Measurements from ENCODE around the gene PROB1. TPM values are rescaled to one million over a fixed set of nuclear protein-coding genes. Genes with fewer than 3 reads are reported as not detected.
"Not testable (repeated sequence)": the region's sequence is repeated elsewhere in the genome, so short reads cannot be mapped to it uniquely, and the experiment has no call there.

Gene PROB1, protein sequence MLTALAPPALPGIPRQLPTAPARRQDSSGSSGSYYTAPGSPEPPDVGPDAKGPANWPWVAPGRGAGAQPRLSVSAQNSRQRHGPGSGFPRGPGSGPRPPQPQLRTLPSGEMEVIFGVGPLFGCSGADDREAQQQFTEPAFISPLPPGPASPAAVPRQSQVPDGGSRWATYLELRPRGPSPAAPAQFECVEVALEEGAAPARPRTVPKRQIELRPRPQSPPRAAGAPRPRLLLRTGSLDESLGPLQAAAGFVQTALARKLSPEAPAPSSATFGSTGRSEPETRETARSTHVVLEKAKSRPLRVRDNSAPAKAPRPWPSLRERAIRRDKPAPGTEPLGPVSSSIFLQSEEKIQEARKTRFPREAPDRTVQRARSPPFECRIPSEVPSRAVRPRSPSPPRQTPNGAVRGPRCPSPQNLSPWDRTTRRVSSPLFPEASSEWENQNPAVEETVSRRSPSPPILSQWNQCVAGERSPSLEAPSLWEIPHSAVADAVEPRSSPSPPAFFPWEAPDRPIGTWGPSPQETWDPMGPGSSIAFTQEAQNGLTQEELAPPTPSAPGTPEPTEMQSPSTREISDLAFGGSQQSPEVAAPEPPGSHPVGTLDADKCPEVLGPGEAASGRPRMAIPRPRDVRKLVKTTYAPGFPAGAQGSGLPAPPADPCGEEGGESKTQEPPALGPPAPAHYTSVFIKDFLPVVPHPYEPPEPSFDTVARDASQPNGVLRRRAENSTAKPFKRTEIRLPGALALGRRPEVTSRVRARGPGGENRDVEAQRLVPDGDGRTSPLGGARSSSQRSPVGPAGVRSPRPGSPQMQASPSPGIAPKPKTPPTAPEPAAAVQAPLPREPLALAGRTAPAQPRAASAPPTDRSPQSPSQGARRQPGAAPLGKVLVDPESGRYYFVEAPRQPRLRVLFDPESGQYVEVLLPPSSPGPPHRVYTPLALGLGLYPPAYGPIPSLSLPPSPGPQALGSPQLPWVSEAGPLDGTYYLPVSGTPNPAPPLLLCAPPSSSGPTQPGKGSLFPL
- 1 to 10 TPM in 2 of 3 donors, under 1 TPM in 1; 0.32 to 1.3 (median 1.0) TPM for polyA plus RNA-seq

DNA sequence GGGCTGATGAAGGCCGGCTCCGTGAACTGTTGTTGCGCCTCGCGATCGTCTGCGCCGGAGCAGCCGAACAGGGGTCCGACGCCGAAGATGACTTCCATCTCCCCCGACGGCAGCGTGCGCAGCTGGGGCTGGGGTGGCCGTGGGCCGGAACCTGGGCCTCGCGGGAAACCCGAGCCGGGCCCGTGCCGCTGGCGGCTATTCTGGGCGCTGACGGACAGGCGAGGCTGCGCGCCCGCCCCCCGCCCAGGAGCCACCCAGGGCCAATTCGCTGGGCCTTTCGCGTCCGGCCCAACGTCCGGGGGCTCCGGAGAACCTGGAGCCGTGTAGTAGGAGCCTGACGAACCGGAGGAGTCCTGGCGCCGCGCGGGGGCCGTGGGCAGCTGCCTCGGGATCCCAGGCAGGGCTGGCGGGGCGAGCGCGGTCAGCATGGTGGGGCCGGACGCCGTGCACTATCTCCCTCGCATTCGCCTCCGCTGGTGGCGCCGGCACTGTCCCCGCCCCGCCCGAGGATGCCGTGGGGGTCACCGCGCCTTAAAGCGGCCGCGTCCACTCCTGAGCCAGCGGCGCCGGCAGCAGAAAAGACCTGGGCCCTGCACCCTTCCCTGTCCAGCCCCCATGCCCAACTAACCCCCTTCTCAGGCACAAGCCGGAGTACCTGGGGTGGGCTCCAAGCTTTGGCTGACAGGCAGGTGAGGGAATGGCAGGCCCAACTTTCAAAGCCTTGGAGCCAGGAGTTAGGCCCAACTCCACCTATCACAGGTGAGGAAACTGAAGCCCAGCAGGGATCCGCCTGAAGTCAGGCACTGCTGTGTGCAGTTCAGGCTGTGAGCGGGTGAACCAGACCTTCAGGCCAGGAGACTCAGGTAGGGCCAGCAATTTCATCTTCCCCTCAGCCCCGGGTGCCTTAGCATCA, at the start of gene PROB1:
Gene PROB1 (minus strand): TSS at position 451 of the 913 bp plus-strand sequence. CDS start 23 bp downstream, at position 428.
- H3K27ac ChIP-seq (ENCODE audit: low read depth, low read length) = no peak within 1 kb of the TSS
- 17 to 44% (median 40%) methylated on average over 66 to 76 of the region's 76 CpGs for WGBS, 3 donors

DNA sequence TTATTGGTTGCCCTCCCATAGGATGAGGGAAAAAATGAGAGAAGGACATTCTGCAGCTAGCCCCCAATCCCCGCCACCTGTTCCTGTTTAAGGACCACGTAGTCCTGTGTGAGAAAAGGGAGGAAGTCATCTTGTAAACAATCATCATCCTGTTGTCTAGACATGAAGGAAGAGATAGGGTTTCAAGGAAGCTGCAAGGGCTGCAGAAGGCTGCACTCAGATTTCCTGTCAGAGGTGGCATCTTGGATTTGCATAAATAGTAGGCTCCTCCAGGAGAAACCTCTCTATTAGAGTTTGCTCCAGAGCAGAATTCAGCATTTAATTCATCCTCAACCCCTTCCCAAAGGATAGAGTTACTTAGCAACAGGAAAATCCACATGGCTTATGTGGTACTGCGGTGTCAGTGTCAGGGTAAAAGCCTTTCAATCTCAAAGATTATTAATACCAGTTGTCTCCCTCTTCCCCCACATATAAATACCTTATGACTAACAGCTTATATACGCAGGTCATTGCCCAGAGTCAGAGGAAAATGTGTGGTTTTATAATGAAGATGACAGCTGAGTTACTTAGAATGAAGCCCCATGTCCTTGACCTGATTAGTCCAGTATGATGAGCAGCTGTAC, 49.0 kb upstream of the PROB1 start:
- 58 to 67% (median 63%) methylated on average over 4 of the region's 4 CpGs for WGBS, 3 donors

DNA sequence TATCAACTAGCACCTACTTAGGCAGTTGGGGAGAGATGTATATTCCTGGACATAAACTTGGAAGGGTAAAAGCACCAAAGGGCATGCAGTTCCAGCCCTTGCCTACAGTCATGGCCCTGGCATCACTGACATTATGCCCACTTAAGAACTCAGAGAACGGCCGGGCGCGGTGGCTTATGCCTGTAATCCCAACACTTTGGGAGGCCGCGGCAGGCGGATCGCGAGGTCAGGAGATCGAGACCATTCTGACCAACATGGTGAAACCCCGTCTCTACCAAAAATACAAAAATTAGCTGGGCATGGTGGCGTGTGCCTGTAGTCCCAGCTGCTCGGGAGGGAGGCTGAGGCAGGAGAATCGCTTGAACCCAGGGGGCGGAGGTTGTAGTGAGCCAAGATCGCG, 45.5 kb upstream of the PROB1 start:
- not testable (repeated sequence) for H3K27ac ChIP-seq (ENCODE audit: low read depth, low read length)
- WGBS, 3 donors = 96 to 97% (median 97%) methylated on average over 17 of the region's 17 CpGs

More for the DNA sequence above, 49.0 kb upstream of the PROB1 start:
- H3K27ac ChIP-seq (ENCODE audit: low read depth, low read length) = no peak overlapping the region

DNA sequence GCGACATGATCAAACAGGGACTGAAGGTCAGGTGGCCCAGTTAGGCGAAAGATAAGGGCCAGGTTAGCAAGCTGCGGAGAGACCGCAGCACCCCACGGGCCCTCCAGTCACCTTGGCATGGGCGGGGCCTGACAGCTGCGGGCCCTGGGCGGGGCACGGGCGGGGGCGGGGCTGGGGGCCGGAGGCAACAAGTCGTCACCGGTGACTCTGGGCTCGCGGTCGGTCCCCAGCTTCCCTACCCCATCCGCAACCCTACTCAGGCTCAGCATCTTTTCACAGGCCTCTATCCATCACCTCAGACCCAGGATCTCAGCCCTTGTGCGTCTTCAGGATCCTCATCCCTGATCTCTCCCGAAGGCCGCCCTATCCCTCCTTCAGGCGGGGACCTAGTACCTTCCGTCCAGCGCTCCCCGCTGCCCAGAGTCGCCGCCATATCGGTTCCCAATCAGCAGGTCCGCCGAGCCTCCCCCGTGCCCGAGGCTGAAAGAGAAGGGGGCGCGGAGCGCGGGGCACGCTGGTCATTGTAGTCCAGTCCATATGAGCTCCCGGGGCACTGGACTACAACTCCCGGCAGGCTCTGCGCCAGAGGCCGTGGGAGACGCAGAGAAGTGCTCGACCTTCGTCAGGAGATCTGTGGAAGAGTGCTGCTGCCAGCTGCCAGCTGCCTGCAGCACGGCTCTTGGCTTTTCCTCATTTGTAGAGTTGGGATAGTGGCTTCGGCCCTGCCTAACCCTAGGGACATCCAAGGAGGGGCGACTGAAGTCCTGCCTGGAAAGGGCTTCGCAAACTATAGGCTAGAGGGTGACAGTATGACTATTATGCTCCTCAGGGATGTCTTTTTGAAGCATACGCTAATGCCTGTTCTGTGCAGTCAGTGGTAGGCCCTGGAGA, 44.4 kb upstream of the PROB1 start, which contains the start of gene DNAJC18:
Gene DNAJC18 (minus strand): TSS at position 513 of the 891 bp plus-strand sequence. CDS start 80 bp downstream, at position 433.
- 3 to 4% (median 4%) methylated on average over 46 to 49 of the region's 49 CpGs for WGBS, 3 donors
- no peak within 1 kb of the TSS for H3K27ac ChIP-seq (ENCODE audit: low read depth, low read length)

DNA sequence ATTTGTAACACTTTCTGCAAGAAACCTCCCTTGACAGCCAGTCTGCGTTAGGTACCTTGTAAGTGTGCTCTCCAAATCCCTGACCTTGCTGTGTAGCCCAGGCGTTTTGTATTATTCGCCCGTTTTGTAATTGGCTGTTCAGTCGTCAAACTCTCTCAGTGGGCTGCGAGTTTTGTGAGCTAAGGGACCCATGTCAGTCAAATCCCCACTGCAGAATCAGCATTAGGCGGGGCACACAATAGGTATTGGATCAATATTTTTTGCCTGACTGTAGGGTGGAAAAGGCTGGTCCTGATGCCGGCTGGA, 43.8 kb upstream of the PROB1 start:
- H3K27ac ChIP-seq (ENCODE audit: low read depth, low read length) = no peak overlapping the region
- 16 to 37% (median 29%) methylated on average over 8 of the region's 8 CpGs for WGBS, 3 donors

DNA sequence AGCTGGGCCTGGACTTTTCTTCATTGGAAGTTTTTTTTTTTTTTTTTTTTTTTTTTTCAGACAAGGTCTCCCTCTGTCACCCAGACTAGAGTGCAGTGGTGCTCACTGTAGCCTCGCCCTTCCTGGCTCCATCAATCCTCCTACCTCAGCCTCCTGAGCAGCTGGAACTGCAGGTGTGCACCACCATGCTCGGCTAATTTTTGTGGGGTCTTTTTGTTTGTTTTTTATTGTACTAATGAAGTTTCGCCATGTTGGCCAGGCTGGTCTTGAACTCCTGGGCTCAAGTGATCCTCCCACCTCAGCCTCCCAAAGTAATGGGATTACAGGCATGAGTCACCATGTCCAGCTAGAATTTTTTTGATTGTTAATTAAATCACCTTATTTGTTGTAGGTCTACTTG, 40.8 kb upstream of the PROB1 start:
- WGBS, 3 donors = 95 to 98% (median 97%) methylated on average over 3 of the region's 3 CpGs
- no peak overlapping the region for H3K27ac ChIP-seq (ENCODE audit: low read depth, low read length)

DNA sequence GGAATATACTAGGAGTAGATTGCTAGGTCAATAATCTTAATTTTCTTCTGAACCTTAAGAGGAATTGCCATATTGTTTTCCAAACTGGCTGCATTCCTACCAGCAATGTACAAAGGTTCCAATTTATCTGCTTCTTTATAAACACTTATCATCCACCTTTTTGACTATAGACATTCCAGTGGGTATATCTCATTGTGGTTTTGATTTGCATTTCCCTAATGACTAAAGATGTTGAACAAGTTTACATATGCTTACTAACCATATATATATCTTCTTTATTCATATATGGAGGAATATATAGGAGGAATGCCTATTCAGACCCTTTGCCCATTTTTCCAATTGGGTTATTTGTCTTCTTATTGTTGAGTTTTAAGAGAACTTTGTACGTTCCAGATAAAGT, 36.8 kb upstream of the PROB1 start:
- WGBS, 3 donors = 70 to 96% (median 73%) methylated on average over 1 of the region's 1 CpG
- no peak overlapping the region for H3K27ac ChIP-seq (ENCODE audit: low read depth, low read length)

DNA sequence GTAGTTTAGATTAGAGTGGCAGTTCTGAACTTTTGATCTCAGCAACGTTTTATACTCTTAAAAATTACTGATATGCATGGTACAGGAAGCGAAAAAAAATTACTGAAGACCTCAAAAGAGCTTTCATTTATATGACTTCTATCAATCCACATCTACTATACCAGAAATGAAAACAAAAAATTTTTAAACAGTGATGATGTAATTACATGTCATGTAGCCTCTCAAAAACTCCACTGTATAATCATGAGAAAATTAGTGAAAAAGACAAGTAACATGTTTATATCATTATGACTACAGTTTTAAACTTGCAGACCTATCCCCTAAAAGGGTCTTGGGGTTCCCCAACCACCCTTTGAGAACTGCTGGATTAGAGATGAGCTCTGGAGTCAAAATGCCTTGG, 35.1 kb upstream of the PROB1 start:
- WGBS, 3 donors = 85 to 91% (median 89%) methylated on average over 2 of the region's 2 CpGs
- H3K27ac ChIP-seq (ENCODE audit: low read depth, low read length) = no peak overlapping the region

DNA sequence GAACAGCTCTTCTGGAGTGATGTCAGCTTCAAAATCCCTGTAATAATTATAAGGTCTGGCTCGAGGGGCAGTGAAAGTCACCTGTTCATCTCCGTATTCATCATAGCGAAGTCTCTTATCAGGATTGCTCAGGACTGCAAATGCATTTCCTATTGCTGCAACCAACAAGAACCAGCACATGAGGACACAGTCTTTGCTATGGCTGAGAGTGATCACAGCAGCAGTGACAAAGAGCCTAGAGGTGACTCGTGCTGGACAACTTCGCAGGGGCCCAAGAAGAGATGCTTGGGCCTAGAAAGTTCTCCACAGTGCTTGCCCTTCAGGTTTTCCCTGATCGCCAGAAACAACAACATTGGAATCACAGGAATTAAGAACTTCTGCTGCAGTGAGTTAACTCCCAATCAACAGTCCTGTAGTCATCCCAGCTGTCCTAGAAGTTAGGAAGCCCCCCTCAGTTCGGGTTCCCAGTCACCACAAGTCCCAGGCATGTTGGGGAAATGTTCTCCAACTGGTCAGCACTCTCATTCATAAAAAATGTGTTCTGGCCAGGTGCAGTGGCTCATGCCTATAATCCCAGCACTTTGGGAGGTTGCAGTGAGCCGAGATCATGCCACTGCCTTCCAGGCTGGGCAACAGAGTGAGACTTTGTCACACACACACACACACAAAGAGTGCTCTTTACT, 31.4 kb upstream of the PROB1 start:
- no peak overlapping the region for H3K27ac ChIP-seq (ENCODE audit: low read depth, low read length)
- 76 to 82% (median 78%) methylated on average over 8 of the region's 8 CpGs for WGBS, 3 donors

DNA sequence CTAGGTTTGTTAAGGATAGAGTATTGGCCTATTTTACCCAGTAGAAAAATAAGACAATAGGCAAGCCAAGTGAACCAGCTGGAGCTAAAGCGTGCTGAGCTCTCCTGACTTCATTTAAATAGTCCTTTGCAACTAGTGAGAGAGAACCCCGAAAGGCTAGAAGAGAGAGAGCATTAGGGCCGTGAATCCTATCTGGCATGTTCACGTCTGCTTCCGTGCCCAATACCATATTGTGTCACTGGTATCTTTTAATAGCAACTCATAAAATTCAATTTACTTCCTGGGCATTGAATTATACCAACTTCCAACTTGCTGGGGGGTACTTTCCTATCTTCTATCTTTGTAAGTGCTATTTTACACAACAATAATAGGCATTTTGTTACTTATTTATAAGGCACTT, 30.6 kb upstream of the PROB1 start:
- WGBS, 3 donors = 89 to 91% (median 89%) methylated on average over 5 of the region's 5 CpGs
- no peak overlapping the region for H3K27ac ChIP-seq (ENCODE audit: low read depth, low read length)

DNA sequence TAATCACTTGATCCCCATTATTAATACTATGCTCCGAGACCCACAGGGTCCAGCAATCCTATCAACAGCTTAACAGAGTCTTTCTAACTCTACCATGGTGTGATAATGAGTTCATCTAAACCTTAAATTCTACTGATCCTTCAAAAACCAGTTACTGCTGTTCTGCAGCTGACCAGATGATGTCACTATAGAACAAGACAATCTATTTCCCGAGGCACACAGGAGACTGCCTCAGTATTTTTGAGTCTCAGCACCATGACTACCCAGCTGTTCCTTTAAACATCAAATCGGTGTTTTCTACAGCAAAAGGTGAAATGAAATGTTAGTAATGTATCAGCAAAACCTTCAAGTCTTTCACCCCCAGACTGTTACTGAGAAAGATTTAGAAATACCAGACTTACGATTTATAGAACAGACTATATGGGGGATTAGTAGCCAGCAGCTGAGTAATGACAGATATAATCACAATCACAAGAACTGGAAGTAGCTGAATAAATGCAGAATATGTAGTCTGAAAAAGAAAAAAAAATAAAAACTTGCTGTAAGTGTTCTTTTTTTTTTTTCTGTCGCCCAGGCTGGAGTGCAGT, 27.5 kb upstream of the PROB1 start:
- 33 to 44% (median 41%) methylated on average over 4 to 5 of the region's 5 CpGs for WGBS, 3 donors
- H3K27ac ChIP-seq (ENCODE audit: low read depth, low read length) = no peak overlapping the region

DNA sequence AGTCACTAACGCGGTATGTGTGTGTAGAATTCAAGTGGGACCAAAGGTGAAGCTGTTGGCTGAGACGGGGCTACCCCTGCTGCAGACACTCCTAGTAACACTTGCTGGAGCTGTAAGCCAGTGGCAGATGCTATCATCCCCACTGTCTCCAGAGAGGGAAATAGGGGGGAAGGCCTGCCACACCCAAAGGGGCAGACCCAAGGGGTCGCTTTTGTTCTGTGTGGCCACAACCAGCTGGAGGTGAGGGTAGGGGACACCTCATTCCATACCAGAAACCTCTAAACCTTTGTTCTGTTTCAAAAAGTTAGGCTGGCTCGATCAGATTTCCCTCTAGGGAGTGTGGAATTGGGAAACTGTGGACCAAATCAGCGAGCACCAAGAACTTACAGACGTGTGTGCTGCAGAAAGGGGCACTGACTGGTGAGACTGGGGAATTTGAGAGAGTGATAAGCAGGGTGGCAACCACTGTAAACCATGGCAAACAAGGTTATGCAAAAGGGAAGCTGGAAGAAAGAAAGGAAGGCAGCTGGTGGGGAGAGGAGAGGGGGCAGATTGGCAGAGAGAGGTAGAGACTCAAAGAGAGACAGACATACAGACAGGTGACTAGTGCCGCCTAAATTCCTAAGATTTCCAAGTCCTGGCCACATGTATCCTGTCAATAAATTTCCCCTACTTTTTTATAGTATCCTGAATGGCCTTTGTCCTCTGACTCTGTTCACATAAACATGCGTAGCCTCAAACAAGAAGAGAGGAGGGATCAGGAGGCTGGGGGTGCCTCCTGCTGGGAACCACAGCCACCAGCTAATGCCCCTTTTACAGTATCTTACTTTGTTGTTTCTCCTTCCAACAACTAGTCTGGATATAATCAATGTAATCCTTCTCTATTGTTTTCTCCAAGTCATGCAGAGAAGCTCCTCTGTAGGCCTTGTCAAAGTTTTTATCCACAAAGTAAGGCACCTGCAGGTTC, 24.6 kb upstream of the PROB1 start:
- no peak overlapping the region for H3K27ac ChIP-seq (ENCODE audit: low read depth, low read length)
- WGBS, 3 donors = 67 to 79% (median 69%) methylated on average over 9 of the region's 9 CpGs

DNA sequence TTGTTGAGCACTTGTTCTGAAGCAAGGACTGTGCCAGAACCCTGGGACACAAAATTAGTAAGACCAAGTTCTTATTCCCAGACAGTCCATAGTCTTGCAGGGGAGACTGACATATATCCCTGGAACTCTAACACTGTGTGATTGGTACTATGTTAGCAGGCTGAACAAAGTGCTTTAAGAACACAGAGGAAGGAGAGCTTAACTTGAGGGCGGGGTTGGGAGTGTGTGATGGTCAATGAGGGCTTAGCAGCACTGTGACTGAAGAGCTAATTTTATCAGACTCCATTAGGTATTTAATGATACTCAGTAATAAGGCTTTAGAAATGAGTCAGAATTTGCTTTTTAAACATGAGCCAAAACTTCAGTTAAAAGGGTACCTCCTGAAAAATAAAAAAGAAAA, 23.9 kb upstream of the PROB1 start:
- H3K27ac ChIP-seq (ENCODE audit: low read depth, low read length) = no peak overlapping the region
- 78 to 82% (median 81%) methylated on average over 1 of the region's 1 CpG for WGBS, 3 donors

DNA sequence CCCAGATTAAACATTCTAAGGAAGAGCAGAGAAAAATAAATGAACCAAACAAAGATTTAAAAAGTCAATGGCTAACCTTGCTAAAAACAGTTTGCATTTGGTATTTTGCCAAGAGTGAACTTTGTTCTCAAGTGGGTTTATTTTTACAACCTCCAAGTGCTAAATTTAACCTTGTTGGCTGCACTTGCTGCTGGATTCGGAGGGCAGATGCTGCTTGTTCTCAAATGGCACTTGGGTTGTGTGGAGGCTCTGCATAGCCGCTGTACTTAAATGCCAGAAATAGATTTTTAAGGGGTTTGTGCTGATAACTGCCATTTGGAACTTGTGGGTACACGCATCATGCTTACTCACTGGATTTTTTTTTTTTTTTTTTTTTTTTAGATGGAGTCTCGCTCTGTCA, 22.3 kb upstream of the PROB1 start:
- WGBS, 3 donors = 55 to 58% (median 55%) methylated on average over 4 of the region's 4 CpGs
- H3K27ac ChIP-seq (ENCODE audit: low read depth, low read length) = no peak overlapping the region

DNA sequence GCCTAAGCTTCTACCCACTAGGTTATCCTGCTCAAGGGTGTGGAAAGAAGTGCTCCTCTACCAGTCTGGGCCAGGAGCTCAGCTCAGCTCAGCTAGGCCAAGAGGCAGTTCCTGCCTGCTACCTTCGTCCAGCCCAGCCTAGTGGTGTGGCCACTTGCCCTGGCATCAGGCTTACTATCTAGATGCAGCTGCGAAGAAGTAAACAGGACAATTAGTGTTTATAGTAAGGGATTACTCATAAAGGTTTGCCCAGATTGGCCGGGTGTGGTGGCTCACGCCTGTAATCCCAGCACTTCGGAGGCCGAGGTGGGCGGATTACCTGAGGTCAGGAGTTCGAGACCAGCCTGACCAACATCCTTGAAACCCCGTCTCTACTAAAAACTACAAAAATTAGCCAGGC, 21.7 kb upstream of the PROB1 start:
- 81 to 89% (median 82%) methylated on average over 9 of the region's 9 CpGs for WGBS, 3 donors
- H3K27ac ChIP-seq (ENCODE audit: low read depth, low read length) = no peak overlapping the region
